T47D (cell line): ENCODE data around the gene FCAR.
"Not testable (repeated sequence)": the region's sequence is repeated elsewhere in the genome, so short reads cannot be mapped to it uniquely, and the experiment has no call there.

Experiments
- DNase-seq, 2 experiments: peaks; one replicate each; pipeline versions ENCODE4 v3.0.0 to v3.0.0-alpha.2; 2011 to 2012; ENCODE audit warnings: low read depth in 1 of 2, low spot score in 1 of 2
- JUND ChIP-seq: IDR thresholded peaks from 2 replicates; pipeline ENCODE4 v1.6.1; 2012; ENCODE audit warnings: low read depth
- in situ Hi-C: cut with HindIII; loops from 2 replicates; pipeline ENCODE4 v1.10.0; 2016; ENCODE audit warnings: low sequenced_read_pairs, low pct_unique_long_range_greater_than_20kb

FCAR gene

GRCh38 chr19:54903303-54903702 is 29.3 kb downstream of the FCAR start:
- in situ Hi-C loops = no loop called here
- TF ChIP-seq JUND = no peak
- no peak for DNase-seq

- in situ Hi-C loops, DNase-seq: not testable (repeated sequence)
Observed at GRCh38 chr19:54904261-54904660, 30.2 kb downstream of the FCAR start.

- in situ Hi-C loops = no loop called here
- no peak for TF ChIP-seq JUND
- no peak for DNase-seq
Observed at GRCh38 chr19:54905421-54905802, 31.4 kb downstream of the FCAR start.

- TF ChIP-seq JUND = no peak
- in situ Hi-C loops = no loop called here
- no peak for DNase-seq
Observed at GRCh38 chr19:54905803-54906511, 31.9 kb downstream of the FCAR start, which contains the start of gene NCR1. TSS of gene NCR1 (plus strand) at chr19:54906148. CDS start at chr19:54906188, 40 bp downstream.

- in situ Hi-C loops = no loop called here
- DNase-seq = no peak
- no peak for TF ChIP-seq JUND
Observed at GRCh38 chr19:54906819-54907218, 32.8 kb downstream of the FCAR start.

- in situ Hi-C loops, DNase-seq: not testable (repeated sequence)
Observed at GRCh38 chr19:54907899-54908298, 33.9 kb downstream of the FCAR start.

- TF ChIP-seq JUND = no peak
- in situ Hi-C loops = no loop called here
- no peak for DNase-seq
Observed at GRCh38 chr19:54916822-54917221, 42.8 kb downstream of the FCAR start.

GRCh38 chr19:54918499-54918898 is 44.5 kb downstream of the FCAR start:
- no peak for DNase-seq
- in situ Hi-C loops = no loop called here
- no peak for TF ChIP-seq JUND

GRCh38 chr19:54919646-54920563 is 45.9 kb downstream of the FCAR start:
- peak in 1 of 2 experiments; percentile 28 for DNase-seq
- in situ Hi-C loops = not testable (repeated sequence)

GRCh38 chr19:54921082-54921481 is 47.0 kb downstream of the FCAR start:
- TF ChIP-seq JUND = no peak
- DNase-seq = no peak
- in situ Hi-C loops = no loop called here

- no peak for TF ChIP-seq JUND
- in situ Hi-C loops = no loop called here
- DNase-seq = no peak
Observed at GRCh38 chr19:54923276-54923675, 49.2 kb downstream of the FCAR start.

- in situ Hi-C loops = no loop called here
- no peak for TF ChIP-seq JUND
Observed at GRCh38 chr19:54928299-54928698, 54.3 kb downstream of the FCAR start.

GRCh38 chr19:54937926-54938325 is 63.9 kb downstream of the FCAR start:
- TF ChIP-seq JUND = no peak
- in situ Hi-C loops = no loop called here
- no peak for DNase-seq

More at GRCh38 chr19:54928299-54928698, 54.3 kb downstream of the FCAR start:
- peak in 1 of 2 experiments; percentile 15 for DNase-seq

- TF ChIP-seq JUND = no peak
- no peak for DNase-seq
- in situ Hi-C loops = no loop called here
Observed at GRCh38 chr19:54938906-54939305, 64.9 kb downstream of the FCAR start.

- DNase-seq, in situ Hi-C loops: not testable (repeated sequence)
Observed at GRCh38 chr19:54939538-54939937, 65.5 kb downstream of the FCAR start.
